Right kidney (tissue), 1 donor: ENCODE results near the gene CCDC102A.
"Not testable (repeated sequence)": the region's sequence is repeated elsewhere in the genome, so short reads cannot be mapped to it uniquely, and the experiment has no call there.

ENCODE experiments used
- DNase-seq: peaks from one replicate; pipeline ENCODE4 v3.0.0-alpha.2; 2016

The CCDC102A gene

GRCh38 chr16:57502048-57502775 lies 34.2 kb downstream of the CCDC102A start:
- no peak for DNase-seq

DNA sequence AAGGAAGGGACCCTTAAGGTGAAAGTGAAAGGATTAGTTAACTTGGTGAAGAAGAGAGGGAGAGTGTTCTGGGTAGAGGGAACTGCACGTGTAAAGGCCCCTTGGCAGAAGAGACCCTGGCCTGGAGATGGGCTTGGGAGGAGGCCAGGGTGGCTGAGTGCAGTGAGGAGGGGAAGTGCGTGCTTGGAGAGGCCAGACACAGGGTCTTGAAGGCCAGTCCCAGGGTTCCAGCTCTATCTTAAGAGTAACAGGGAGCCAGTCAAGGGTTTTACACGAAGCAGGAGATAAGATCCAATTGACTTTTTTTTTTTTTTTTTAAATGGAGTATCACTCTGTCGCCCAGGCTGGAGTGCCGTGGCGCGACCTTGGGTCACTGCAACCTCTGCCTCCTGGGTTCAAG lies 34.9 kb downstream of the CCDC102A start:
- DNase-seq = no peak

GRCh38 chr16:57500578-57501111 lies 35.7 kb downstream of the CCDC102A start:
- no peak for DNase-seq

GRCh38 chr16:57499941-57500340 lies 36.4 kb downstream of the CCDC102A start:
- not testable (repeated sequence) for DNase-seq

- no peak for DNase-seq
These were observed 38.3 kb downstream of the CCDC102A start for GRCh38 chr16:57498031-57498430.

DNA sequence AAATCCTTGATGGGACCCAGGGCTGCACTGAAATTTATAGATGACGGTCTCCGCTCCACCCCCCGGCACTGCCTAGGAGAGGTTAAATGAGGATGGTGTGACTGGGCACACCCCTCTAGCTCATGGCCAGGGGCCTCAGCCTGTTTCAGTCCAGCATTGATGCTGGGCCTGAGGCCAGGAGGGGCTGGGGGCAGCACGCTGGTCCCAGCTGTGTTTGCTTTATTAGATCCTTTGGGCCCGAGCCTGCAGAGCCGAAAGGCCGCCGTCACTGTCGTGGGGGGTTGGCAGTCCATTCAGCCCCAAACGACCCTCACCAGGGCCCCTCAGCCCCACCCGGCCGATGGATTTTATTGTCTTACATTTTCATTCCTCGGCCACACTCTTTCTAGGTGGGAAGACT lies 39.2 kb downstream of the CCDC102A start:
- DNase-seq = no peak

DNA sequence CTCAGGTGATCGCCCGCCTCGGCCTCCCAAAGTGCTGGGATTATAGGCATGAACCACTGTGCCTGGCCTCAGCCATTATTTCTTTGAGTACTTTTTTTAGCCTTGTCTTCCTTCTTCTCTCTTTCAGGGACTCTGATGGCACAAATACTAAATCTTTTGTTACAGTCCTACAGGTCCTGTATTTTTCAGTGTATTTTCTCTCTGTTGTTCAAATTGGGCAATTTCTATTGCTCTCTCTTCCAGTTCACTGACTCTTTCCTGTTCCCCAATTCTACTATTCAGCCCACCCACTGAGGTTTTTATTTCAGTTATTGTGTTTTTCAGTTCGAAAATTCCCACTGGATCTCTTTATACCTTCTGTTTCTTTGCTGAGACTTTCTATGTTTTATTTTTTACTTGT lies 42.6 kb downstream of the CCDC102A start:
- DNase-seq = no peak

- no peak for DNase-seq
These were observed 47.1 kb downstream of the CCDC102A start for GRCh38 chr16:57489229-57489628.

GRCh38 chr16:57486858-57487834 lies 49.2 kb downstream of the CCDC102A start:
- DNase-seq = no peak

- DNase-seq = no peak
These were observed 50.2 kb downstream of the CCDC102A start, which contains the start of gene DOK4 for GRCh38 chr16:57485916-57486857. Gene DOK4, minus strand, starts transcription at chr16:57486493. Its CDS starts 6,986 bp downstream, at chr16:57479507.

DNA sequence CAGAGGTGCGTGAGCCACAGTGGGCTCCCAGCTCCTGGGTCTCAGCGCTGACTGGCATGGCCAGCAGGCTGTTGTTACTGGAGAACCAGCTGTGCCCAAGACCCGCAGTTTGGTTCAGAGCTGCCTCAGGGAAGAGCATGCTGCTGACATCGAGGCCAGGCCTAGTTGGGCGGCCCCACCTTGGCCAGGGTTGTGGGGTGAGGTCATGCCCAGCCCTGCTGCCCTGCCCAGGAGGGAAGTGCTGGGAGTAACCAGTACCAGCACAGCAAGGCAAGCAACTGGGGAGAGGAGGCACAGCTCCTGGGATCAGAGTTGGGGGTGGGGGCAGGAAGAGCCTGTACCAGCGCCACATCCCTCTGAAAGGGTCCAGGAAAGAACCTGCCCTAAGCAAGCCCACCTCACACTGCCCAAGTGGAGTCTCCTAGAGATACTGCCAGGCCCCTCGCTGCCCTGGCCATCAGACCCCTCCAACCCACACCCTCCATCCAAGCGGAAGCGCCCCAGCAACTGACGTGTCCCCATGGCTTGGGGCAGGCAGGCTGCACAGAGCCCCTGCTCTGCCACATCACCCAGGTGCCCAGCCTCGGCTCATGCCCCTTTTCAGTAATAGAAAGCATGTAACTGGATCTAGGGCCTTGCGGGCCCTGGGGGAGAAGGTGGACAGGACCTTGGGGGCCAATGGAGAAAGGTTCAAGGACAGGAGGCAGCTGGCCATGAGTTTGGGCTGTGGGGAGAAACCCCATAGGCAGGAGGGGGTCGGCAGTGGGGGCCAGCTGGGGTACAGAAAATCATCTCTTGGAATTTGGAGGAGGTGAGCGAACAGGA lies 51.1 kb downstream of the CCDC102A start:
- DNase-seq = no peak

GRCh38 chr16:57484515-57485005 lies 51.8 kb downstream of the CCDC102A start:
- DNase-seq = no peak

DNA sequence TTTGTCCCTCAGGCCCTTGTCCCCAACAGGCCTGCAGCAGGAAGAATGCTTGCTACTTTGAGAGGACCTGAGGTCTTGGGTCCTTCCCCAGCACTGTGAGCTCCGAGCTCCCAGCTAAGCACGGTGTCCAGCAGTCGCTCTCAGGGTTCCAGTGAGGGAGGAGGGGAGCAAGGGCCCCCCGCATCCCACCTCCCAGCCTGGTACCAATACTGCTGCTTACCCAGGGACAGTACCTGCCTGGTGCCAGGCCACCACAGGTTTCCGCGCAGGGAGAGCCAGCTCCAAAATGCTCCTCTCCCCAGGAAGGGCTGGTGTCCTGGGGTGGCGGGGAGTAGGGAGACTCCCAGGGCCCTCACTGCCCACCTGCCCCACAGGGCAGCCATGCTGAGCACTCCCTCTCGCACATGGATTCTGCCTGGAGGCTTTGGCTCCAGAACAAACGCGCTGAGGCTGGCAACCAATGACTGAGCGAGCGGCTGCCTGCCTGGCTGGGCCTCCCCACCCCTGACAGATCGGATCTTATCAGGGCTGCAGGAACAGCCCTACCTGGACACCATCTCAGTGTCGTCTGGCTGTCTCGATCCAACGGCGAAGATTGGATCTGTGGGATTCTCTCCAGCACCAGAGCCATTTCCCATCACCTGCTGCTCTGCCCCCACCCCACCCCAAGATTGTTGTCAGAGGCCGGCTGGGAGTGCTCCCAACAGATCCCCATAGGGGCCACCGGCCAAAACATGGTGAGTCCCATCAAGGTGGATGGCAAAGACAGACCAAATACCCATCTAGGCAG lies 52.5 kb downstream of the CCDC102A start:
- DNase-seq = no peak

- no peak for DNase-seq
These were observed 53.4 kb downstream of the CCDC102A start for GRCh38 chr16:57482845-57483545.

DNA sequence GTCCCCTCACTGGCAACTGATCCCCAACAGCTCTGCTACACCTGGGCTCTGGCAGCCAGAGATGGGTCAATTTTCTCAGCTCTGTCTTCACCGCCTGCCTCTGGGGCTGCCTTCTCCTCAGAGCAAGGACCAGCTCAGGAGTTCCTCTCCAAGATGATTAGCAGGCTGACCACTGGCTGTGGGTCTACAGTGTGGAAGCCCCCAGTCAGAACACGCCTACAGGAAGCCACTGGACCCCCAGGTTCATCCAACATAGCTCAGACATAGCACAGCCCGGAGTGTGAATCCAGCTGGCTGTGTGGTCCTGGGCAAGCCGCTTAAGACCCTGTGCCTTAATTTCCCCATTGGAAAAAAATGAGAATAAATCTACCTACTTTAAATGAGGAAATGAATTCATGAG lies 55.0 kb downstream of the CCDC102A start:
- DNase-seq = no peak

GRCh38 chr16:57480754-57481230 lies 55.6 kb downstream of the CCDC102A start:
- no peak for DNase-seq

DNA sequence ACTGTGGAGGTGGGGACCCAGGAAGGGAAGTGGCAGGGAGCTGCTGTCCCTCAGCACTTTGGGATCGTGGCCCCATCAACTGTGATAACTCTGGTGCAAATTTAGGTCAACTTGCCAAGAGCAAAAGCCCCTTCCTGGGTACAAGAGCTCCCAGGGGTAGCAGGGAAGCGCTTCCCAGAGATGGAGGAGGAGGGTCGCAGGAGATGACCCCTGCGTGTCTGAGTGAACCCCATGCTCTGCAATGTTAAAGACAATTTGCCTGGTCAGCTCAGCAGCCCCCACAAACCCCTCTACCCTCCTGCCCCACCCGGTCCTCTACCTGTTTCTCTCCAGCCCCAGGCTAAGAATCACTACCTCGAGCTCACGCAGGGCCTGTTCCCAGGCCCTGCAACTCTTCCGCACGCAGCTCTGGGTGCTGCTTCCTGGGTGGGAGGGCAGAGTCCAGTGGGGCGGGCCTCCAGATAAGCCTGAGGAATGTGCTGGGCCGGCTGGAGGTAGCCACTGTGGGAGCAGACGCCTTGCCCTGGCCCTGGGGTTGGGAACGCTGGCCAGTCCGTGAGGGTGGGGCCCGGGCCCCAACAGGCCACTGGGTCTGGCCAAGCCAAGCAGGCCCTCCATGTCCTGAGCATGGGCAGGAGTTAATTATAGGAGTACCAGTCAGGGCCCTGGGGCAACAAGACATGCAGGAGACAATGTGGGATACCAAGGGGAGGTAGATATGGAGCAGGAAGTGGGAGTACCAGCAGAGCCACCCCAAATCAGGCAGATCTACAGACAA lies 56.2 kb downstream of the CCDC102A start:
- DNase-seq = no peak
